NCI-H1436 (cell line): ENCODE data around the gene CCDC28B.
"Not testable (repeated sequence)": the region's sequence is repeated elsewhere in the genome, so short reads cannot be mapped to it uniquely, and the experiment has no call there.

ENCODE experiments used
- DNase-seq: peaks from one replicate; lab custom pipeline; 2025; lab: John Stamatoyannopoulos, UW

Gene CCDC28B

DNA sequence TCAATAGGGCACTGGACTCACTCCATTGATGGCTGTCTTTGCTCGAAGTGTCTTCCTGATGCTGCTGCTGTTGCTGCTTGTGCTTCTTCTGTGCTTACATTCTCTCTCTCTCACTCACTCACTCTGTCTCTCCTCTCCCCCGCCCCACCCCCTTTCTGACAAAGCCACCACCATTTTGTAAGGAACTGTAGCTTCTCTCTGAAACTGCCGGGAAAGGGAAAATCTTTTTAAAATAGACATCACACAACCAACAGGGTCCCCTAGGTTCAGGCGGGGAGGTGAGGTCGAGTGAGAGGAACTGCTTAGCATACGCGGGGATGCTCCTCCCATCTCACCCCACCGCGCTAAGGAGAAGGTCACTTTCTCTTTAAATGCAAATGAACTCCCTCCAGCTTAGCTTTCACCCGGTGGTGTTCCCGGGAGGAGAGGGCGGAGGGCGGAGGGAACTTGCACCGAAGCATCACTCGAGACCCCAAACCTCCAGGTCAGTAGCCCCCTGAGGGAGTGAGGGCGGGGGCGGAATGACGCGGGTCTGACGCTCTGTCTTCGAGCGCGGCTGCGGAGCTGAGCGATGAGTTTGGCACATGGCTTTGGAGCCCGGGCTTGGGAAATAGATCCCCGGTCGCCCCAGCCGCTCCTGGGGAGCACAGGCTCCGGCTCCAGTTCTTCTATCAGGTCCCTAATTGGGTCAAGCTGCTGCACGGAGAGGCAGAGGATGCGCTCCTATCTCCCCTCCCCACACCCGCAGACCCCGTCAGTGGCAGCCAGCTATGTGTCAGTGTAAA, at the start of gene CCDC28B:
TSS of gene CCDC28B (plus strand) at position 370 of the 785 bp plus-strand sequence. CDS start 1,341 bp downstream, outside the sequence.
- DNase-seq = peak; percentile 56

DNA sequence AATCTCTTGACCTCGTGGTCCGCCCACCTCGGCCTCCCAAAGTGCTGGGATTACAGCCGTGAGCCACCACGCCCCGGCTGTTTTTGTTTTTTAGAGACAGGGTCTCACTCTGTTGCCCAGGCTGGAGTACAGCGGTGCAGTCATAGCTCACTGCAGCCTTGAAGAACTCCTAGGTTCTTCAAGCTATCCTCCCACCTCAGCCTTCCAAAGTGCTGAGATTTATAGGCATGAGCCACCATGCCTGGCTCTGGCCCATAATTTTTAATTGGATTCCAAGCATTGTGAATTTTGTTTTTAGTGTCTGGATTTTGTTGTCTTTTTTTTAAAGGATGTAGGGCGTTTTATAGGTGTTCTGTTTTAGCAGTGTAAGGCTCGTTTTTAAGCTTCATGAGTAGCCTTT, 49.5 kb upstream of the CCDC28B start:
- DNase-seq = no peak

DNA sequence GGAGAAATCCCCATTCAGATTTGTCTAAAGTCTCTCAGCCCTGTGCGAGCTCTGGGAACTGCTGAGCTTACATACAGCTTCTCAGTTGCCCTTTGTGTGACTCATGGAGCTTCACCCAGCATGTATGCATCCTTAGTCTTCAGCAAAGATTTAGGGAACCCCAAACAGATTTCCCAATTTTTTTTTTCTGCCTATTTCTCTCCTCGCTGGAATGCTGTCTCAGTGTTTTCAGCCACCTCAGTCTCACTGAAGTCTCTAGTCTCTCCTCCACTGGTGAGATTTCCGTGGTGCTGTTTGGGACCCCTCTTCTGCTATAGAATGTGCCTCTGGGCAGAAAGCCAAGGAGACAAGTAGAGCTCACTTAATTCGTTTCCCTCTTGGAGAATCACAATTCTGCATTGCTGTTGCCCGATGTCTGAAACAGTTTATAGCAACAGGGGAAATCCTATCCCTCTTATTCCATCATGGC, 49.0 kb upstream of the CCDC28B start:
- peak; percentile 16 for DNase-seq

DNA sequence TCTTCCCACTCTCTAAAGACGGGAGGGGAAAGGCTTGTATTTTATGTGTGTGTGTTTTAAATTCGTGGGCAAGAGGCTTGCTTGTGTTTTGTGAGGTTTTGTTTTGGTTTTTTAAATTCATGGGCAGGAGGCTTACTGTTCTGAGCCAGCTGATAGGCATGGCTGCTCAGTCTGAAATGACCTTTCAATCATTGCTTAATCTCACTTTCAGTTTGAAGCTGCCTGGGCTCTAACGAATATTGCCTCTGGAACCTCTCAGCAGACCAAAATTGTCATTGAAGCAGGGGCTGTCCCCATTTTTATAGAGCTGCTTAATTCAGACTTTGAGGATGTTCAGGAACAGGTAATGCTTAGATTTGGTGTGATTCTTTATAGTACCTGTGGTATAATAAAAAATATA, 41.2 kb upstream of the CCDC28B start:
- no peak for DNase-seq

DNA sequence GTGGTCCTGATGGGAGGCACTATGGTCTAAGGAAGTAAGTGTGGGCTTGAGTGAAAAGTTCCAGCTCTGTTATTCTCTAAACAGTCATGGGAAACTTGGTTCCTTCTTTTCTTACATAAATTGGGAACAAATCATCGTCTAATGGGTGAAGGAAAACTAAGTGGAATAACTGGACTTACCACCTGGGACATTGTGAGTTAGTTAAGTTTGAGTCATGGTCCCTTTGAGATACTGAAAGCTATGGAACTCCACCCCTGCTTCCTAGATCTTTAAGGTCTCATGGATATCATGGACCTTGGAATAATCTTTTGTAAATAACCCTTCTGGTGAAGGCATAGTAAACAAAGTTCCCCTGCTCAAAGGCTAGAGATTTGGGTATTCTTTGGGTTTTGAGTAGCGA, 37.0 kb upstream of the CCDC28B start:
- no peak for DNase-seq

DNA sequence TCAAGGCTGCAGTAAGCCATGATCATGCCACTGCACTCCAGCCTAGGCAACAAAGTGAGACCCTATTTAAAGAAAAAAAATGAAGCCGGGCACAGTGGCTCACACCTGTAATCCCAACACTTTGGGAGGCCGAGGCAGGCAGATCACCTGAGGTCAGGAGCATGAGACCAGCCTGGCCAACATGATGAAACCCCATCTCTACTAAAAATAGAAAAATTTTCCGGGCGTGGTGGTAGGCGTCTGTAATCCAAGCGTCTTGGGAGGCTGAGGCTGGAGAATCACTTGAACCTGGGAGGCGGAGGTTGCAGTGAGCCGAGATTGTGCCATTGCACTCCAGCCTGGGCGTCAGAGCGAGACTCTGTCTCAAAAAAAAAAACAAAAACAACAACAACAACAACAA, 34.8 kb upstream of the CCDC28B start:
- DNase-seq = not testable (repeated sequence)

DNA sequence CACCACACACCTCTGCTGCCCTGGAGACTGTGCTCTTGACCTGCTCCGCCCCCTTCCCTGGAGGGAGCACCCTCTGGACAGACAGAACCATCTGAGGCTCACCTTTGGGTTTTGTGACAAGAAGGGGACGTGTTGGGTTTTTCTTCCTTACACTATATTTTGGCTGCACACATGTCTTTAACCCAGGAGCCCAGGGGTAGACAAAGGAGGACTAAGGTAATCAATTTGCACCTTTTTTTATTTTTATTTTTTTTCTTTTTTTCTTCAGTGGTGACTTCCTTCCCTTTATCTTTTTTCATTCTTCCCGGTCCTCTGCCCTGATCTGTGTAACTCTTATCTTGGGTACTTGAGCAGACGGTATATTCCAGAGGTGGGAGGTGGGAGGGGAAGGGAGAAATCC, 29.4 kb upstream of the CCDC28B start:
- DNase-seq = no peak

DNA sequence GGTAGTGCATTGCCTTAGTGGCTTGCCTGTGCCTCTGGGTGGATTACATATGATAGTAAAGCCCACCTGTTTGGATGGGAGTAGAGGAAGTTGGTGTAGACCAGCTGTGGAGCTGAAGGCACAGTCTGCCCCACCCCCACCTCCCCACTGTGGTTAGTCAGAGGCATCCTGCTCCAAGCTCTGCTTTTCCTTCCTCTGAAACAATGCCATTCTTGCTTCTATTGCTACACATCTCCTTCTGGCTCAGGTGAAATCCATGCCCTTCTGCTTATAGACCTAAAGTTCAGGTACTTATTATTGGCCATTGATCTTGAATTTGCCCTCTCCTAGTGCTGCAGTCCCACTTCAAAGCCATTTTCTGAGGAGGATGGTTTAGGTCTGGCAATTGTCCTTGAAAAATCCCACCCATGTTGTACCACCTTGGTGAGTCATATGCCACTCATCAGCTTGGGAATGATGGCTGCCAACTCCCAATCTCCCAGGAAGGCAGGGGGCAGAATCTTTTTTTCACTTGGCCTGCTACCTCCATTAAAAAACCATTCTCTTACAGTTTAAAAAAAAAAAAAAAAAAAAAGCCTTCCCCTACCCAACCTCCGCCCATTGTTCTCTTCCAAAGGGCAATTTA, 27.7 kb upstream of the CCDC28B start:
- DNase-seq = no peak

DNA sequence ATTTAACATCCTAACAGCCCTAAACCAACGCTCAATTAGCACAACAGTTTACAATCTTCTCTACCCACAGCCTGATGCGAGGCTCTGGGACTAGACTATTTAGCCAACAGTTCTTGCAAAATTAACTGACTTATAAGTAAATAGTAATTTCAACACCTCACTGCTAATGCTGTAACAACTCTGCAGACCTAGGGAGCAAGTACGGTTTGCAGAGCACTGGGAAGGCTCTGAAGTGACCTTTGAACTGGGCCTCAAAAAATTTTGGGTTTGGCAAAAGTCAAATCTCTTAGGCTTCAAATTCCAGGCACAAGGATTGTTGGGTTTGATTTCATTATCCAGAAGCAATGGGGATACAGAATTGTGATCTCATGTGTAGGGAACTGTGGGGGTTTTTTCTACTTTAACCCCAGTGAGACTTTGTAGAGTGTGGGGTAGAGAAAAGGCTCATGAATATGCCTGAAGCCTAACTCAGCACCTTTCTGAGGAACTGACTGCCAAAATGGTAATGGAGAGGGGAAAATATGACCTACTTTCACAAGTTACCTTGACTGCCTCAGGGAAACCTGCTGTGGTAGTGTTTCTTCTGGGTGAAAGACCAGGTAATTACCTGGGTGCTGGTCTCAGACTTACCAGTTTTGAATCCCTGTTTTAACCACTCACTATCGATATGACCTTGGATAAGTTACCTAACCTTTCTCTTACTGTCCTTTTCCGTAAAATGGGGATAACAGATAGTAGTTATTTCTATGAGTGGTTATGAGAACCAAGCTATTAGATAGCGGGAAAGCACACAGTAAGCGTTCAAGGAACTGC, 21.8 kb upstream of the CCDC28B start:
- no peak for DNase-seq

DNA sequence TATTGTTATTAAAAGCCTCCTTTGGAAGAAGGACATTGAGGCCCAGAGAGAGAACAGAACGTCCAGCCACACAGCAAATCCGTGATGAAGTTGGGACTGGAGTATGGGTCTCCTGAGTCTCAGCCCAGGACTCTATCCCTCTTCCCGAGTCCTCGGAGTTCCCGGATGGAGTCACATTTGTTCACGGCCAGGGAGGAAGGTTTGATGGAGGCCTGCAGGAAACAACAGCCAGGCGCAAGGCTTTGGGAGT, 21.3 kb upstream of the CCDC28B start:
- no peak for DNase-seq

DNA sequence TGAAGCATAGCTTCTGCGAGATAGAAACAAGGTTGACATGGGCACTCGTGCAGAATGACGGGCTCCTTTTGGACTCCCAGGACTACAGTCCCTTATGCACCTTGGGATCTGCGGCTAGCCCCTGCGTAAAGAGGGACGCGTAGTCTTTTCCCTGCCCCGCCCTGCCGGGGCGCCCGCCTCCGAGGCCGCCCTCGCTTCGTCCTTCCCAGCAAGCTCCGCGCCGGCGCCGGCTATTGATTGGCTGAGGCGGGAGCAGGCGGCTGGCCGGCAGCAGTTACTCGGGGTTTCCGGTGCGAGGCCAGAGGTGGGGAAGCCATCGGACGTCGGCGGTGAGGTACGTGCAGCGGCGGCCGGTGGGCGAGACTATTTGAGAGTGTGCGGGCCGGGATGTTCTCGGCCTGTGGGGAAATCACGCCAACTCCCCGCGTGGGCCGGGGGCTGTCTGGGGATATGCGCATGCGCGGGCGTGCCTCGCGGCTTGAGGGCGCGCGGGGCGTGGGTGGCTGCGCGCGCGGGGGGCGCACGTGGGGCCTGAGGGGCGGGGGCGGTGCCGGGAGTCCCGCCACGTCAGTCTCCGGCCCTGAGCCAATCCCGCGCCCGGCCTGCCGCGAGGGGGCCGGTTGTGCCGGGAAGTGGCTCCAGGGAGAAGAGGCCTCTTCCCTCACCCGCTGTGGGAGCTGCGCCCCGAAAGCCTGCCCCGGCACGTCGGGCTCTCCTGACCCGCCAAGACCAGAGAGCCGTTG, 20.8 kb upstream of the CCDC28B start, which contains the start of gene TXLNA:
TSS of gene TXLNA (plus strand) at position 233 of the 743 bp plus-strand sequence. CDS start 671 bp downstream, outside the sequence.
- DNase-seq = peak; percentile 91

DNA sequence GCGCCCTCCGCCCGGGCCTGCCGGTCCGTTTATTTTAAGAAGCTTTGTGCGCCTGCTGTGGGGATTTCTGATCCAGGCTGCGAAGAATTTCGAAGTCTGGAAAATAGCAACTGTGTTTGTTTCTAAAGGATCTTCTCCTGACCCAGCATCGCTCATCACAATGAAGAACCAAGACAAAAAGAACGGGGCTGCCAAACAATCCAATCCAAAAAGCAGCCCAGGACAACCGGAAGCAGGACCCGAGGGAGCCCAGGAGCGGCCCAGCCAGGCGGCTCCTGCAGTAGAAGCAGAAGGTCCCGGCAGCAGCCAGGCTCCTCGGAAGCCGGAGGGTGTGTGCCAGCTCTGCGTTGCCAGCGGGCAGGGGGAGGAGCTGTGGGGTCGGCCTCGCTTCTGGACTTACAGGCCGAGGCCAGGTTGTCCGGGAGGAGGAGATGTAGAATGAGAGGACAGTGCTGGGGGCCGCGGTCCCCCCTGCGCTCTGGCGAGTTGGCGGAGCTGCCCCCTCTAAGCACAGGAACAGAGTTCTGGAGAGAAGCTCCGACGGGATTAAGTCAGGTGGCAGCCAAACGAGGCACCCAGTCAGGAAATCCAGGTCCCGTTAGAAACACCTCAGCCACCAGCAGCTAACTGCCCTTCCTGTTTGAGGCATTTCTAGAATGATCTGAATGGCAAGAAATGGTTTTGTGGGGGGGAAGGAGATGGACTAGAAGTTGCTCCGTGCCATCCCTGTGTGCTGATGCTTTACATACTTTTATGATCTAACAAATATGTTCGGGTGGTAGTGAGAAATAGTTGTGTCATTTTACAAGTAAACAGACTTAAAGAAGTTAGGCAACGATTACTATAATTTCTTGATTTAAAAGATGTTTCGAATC, 20.0 kb upstream of the CCDC28B start:
- no peak for DNase-seq

DNA sequence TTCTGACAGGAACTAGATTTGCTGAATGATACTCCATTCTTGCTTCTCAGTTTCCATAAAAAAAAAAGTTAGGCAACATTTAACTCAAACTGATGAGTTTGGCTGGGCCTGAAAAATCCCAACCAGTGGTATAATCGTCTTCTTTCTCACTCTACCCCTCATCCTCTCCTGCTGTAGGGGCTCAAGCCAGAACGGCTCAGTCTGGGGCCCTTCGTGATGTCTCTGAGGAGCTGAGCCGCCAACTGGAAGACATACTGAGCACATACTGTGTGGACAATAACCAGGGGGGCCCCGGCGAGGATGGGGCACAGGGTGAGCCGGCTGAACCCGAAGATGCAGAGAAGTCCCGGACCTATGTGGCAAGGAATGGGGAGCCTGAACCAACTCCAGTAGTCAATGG, 19.3 kb upstream of the CCDC28B start:
- no peak for DNase-seq

DNA sequence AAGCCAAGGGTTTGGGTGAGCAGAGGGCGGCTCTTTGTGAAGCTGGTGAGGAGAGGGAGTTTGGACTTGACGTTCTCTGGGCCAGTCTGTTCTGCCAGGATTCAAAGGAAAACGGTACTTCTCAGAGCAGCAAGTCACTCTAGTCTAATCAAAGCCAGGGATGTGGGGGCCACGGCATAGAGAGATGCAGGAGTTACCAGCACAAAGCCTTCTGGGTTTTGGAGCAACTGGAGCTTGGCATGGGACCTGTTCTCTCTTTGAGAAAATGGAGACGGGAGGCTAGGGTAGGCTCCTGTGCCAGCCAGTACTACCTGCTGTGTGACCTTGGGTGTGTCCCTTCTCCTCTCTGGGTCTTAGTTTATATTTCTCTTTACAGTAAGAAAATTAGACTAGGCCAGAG, 18.8 kb upstream of the CCDC28B start:
- DNase-seq = no peak

DNA sequence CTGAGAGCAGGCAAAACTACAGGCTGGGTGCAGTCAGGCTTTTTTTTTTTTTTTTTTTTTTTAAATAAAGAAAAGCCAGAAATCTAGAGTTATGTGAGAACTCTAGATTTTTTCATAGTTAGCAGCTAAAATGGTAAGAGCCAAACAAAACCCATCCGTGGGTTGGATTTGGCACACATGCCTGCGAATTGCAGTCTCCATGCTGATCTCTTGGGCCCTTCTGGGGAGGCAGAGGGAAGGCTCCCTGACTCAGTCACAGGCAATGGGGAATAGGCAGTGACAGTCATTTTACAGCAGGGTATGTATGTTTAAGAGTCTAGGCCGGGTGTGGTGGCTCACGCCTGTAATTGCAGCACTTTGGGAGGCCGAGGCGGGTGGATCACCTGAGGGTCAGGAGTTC, 18.3 kb upstream of the CCDC28B start:
- no peak for DNase-seq

DNA sequence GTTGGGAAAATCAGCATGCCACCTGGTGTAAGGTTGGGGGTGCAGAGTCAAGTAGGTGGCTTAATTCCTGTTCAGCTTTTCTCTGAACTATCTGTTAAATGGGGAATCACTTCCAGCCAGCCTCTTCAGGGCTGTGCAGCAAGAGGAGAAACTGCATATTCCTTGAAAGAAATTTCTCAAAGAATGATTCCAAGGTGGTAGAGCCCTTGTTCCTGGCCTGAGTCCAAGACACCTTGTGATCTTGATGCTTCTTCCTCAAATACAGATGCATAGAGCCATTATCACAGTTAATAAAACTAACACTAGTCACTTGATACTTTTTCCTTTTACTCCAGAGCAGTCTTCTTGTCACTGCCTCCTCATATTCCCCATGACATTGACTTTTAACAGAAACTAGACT, 15.7 kb upstream of the CCDC28B start:
- no peak for DNase-seq

DNA sequence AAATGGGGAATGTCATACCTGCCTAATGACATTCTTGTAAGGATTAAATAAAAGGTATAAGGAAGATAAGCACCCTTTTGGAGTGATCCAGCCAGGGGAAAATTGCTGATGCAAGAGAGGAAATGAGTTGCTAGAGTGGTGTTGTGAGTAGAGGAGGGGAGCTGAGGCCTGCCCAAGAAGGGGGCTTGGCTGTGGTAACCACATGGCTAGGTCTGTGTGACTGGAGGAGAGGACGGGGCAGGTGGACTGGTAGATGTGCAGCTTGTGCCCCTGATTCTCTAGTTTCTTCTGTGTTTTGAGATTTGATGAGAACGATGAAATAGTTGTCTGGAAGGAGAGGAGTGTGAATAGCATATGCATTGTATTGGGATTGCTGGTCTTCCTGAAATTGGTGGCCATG, 14.3 kb upstream of the CCDC28B start:
- DNase-seq = no peak

DNA sequence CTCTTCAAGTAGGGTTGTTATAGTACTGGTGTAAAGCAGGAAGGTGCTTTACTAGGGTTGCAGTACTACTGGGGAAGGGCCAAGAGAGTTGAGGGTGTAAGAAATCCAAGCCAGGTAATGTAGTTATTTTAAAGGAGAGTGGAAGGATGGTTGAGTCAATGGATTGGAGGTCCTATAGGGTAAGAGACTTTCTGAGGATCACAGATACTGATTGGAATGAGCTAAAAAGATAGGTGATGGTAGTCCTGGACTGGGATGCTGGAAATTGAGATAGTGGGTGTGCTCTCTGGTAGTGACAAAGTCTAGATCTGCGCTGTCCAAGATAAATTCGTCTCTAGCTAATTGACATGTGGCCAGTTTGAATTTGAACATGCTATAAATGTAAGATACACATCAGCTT, 13.9 kb upstream of the CCDC28B start:
- no peak for DNase-seq

DNA sequence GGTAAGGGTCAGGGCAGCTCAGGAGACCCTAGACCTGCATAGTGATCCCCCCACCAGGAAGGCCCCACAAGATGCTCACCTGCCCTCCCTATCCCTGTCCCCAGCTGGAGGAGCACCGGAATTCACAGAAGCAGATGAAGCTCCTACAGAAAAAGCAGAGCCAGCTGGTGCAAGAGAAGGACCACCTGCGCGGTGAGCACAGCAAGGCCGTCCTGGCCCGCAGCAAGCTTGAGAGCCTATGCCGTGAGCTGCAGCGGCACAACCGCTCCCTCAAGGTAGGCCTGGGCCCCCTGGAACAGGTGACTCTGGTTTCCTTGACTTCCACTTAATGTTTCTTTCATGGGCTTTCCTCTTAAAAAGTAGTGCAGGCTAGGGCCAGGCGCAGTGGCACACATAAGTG, 12.5 kb upstream of the CCDC28B start:
- DNase-seq = no peak

DNA sequence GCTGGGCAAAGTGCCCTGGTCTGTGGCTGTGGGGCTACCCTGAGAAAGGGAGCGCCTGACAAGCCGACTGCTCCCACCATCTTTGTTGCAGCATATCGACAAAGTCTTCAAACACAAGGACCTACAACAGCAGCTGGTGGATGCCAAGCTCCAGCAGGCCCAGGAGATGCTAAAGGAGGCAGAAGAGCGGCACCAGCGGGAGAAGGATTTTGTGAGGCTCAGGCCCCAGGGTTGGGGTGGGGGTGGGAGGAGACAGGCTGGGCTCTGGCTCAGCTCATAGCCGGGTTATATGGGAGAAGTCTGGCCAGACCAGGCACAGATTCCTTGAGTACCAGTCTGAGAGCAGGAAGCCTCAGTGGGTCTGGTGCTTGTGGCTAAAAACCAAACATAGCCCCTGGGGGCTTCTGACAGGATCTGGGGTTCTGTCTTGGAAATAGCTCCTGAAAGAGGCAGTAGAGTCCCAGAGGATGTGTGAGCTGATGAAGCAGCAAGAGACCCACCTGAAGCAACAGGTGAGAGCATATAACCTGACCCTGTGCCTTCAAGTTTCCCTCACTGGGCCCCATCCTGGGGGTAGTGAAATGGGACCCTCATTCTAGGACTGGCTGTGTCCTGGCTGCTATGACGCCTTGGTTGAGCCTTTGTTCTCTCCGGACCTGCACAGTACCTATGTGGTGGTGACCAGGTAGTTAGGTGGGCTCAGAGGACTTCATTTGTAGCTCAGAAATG, 8.0 kb upstream of the CCDC28B start:
- DNase-seq = no peak

DNA sequence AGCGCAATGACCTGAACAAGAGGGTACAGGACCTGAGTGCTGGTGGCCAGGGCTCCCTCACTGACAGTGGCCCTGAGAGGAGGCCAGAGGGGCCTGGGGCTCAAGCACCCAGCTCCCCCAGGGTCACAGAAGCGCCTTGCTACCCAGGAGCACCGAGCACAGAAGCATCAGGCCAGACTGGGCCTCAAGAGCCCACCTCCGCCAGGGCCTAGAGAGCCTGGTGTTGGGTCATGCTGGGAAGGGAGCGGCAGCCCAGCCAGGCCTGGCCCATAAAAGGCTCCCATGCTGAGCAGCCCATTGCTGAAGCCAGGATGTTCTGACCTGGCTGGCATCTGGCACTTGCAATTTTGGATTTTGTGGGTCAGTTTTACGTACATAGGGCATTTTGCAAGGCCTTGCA, 5.4 kb upstream of the CCDC28B start:
- DNase-seq = no peak
